H1 (cell line): ENCODE measurements around the gene HMGCL. TPM values are rescaled to one million over a fixed set of nuclear protein-coding genes. Genes with fewer than 3 reads are reported as not detected.

Source experiments
- USF2 ChIP-seq: IDR thresholded peaks from 2 replicates; pipeline ENCODE4 v1.6.1; 2011; ENCODE audit warnings: low read length, improper control_type of control experiment
- polyA plus RNA-seq, 7 experiments: library from polyadenylated mRNA; depleted of rRNA in 3 of 7; stranded (reverse) in 5 of 7; unstranded in 2 of 7; fragments of >200 nt in 5 of 7; fragments of 200-250 nt in 2 of 7; gene quantifications; 1 replicate in 5 of 7; 2 replicates in 1 of 7; 4 replicates in 1 of 7; pipeline versions ENCODE4 v1.2.1 to v1.2.3, GENCODE V29; 2011 to 2013; ENCODE audit warnings: missing spikeins in 2 of 7, mixed read lengths in 2 of 7
- total RNA-seq: library from RNA; stranded (reverse); fragmentation: NEBNext Ultra II Directional; extraction: Animal tissue kit (Norgen Biotek cat#: 25700); gene quantifications from 2 replicates; pipeline ENCODE4 v1.2.1, GENCODE V29; 2021

Gene HMGCL
- total and polyA plus RNA-seq, 2 of the 8 experiments (the other 6 are each of a cell fraction or from before 2014, with no cell fraction given) = 13.7 to 19.5 TPM

DNA sequence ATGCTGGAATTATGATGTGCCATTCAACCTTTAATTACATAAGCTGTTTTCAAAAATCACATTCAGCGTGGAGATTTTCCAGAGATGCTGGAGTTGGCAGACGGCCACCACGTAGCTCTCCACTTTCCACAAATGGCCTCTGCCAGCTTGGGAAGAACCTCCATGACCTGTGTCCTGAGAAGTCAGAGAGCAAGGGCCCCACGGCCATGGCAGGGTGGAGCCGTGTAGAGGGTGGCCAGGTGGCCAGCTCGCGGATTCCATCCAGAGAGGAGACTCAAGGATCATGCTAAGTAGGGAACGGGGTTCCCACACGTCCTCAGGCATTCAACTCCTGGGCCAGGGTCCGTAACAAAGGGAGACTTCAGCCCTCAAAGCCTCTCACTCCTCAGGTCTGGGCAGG lies 23.4 kb downstream of the HMGCL start (continued):
- no peak for TF ChIP-seq USF2
